ENCODE measurements around the gene CAPN5.

DNA sequence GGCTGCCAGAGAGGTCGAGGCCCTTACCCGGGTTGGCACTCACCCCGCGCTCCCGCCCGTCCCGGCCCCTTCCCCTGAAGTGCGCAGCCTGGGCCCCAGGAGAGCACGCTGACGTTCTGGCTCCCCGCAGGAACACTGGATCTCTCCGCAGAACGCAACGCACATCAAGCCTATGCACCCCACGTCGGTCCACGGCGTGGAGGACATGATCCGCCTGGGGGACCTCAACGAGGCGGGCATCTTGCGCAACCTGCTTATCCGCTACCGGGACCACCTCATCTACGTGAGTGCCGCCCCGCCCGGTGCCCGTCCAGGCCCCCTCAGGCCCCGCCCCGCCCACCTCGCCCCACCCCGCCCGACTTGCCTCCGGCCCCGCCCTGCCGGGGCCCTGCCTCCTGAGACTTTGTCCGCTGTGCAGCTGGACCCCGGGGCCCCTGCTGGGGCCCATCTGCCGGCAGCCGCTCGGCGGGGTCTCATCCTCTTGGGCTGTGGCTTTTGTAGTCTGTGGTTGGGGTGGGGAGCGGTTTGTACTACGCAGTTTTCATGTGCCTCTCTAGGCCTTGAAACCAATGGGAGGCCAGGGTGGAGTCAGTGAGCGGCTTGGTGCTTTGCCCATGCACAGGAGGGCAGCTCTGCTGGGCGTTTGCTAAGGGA, 81.0 kb downstream of the CAPN5 start:
- TF ChIP-seq POLR2A (IDR thresholded peaks at IDR 0.05; ENCODE audit: insufficient read depth in 1 of 2, low read depth in 2 of 2, low read length in 2 of 2), result no peak
- no peak for TF ChIP-seq ETS1 (CRISPR knock-in tag; IDR thresholded peaks at IDR 0.05)

Data from HepG2 (cell line).